ENCODE measurements around the gene KIR2DL1. TPM values are rescaled to one million over a fixed set of nuclear protein-coding genes. Genes with fewer than 3 reads are reported as not detected.
"Not testable (repeated sequence)": the region's sequence is repeated elsewhere in the genome, so short reads cannot be mapped to it uniquely, and the experiment has no call there.

The KIR2DL1 gene
- total RNA-seq, 2 donors from 2014 or later: not detected

GRCh38 chr19:54804571-54804970 is 35.0 kb downstream of the KIR2DL1 start:
- H3K4me3 ChIP-seq (ENCODE audit: low read length): no peak overlapping the region
- peaks cover 78% of the 10 kb centered on the region for H3K9me3 Mint-ChIP-seq
- H3K4me1 Mint-ChIP-seq: no peaks in the 10 kb centered on the region
- no peak overlapping the region for H3K4me3 Mint-ChIP-seq
- H3K9ac ChIP-seq (ENCODE audit: extremely low read depth, low read length, poor library complexity, severe bottlenecking): no peak overlapping the region
- H3K36me3 ChIP-seq (ENCODE audit: control insufficient read depth, insufficient read depth, low read length): no peaks in the 10 kb centered on the region
- H3K4me1 ChIP-seq (ENCODE audit: control insufficient read depth, insufficient read depth, low read length): no peaks in the 10 kb centered on the region
- WGBS, 2 experiments (ENCODE audit: insufficient coverage in 1 of 2, insufficient read length in 1 of 2): 75 to 84% methylated on average over 7 to 10 of the region's 10 CpGs
- DNase-seq: no peak
- H3K36me3 Mint-ChIP-seq (ENCODE audit: low read depth): no peaks in the 10 kb centered on the region
- TF ChIP-seq CTCF (conservative IDR thresholded peaks at IDR 0.05): no peak
- H3K9me3 ChIP-seq (ENCODE audit: control insufficient read depth, low read length): peaks cover 39% of the 10 kb centered on the region
- H3K27ac Mint-ChIP-seq: no peak overlapping the region
- no peak overlapping the region for H3K27ac ChIP-seq (ENCODE audit: low read depth, low read length)
- H3K27me3 ChIP-seq (ENCODE audit: control insufficient read depth, insufficient read depth, low read length, poor library complexity, severe bottlenecking): no peaks in the 10 kb centered on the region
- H3K27me3 Mint-ChIP-seq (ENCODE audit: insufficient read depth): peaks cover 1% of the 10 kb centered on the region

- Histone ChIP-seq H3K4me3 (ENCODE audit: low read length) (no peak overlapping the region), H3K9ac (ENCODE audit: extremely low read depth, low read length, poor library complexity, severe bottlenecking) (no peak overlapping the region), H3K27me3 (ENCODE audit: control insufficient read depth, insufficient read depth, low read length, poor library complexity, severe bottlenecking) (no peaks in the 10 kb centered on the region), H3K9me3 (ENCODE audit: control insufficient read depth, low read length) (peaks cover 46% of the 10 kb centered on the region), H3K36me3 (ENCODE audit: control insufficient read depth, insufficient read depth, low read length) (no peaks in the 10 kb centered on the region), H3K4me1 (ENCODE audit: control insufficient read depth, insufficient read depth, low read length) (no peaks in the 10 kb centered on the region), H3K27ac (ENCODE audit: low read depth, low read length) (no peak overlapping the region)
- no peak for DNase-seq
- Mint-ChIP-seq H3K9me3 (peaks cover 92% of the 10 kb centered on the region), H3K27ac (no peak overlapping the region), H3K27me3 (ENCODE audit: insufficient read depth) (peaks cover 1% of the 10 kb centered on the region), H3K36me3 (ENCODE audit: low read depth) (no peaks in the 10 kb centered on the region), H3K4me1 (no peaks in the 10 kb centered on the region), H3K4me3 (no peak overlapping the region)
- 79 to 82% methylated on average over 6 to 14 of the region's 14 CpGs for WGBS, 2 experiments (ENCODE audit: insufficient coverage in 1 of 2, insufficient read length in 1 of 2)
- TF ChIP-seq CTCF (conservative IDR thresholded peaks at IDR 0.05): no peak
Observed at GRCh38 chr19:54805665-54806515, 36.3 kb downstream of the KIR2DL1 start.

GRCh38 chr19:54806516-54806838 is 36.9 kb downstream of the KIR2DL1 start:
- no peaks in the 10 kb centered on the region for H3K27me3 ChIP-seq (ENCODE audit: control insufficient read depth, insufficient read depth, low read length, poor library complexity, severe bottlenecking)
- Mint-ChIP-seq H3K27ac (no peak overlapping the region), H3K4me1 (no peaks in the 10 kb centered on the region), H3K9me3 (peaks cover 96% of the 10 kb centered on the region), H3K4me3 (no peak overlapping the region), H3K27me3 (ENCODE audit: insufficient read depth) (peaks cover 1% of the 10 kb centered on the region), H3K36me3 (ENCODE audit: low read depth) (no peaks in the 10 kb centered on the region)
- H3K9ac ChIP-seq (ENCODE audit: extremely low read depth, low read length, poor library complexity, severe bottlenecking): no peak overlapping the region
- H3K36me3 ChIP-seq (ENCODE audit: control insufficient read depth, insufficient read depth, low read length): no peaks in the 10 kb centered on the region
- no peak for TF ChIP-seq CTCF (conservative IDR thresholded peaks at IDR 0.05)
- DNase-seq: no peak
- no peak overlapping the region for H3K27ac ChIP-seq (ENCODE audit: low read depth, low read length)
- no peaks in the 10 kb centered on the region for H3K4me1 ChIP-seq (ENCODE audit: control insufficient read depth, insufficient read depth, low read length)
- no peak overlapping the region for H3K4me3 ChIP-seq (ENCODE audit: low read length)
- peaks cover 48% of the 10 kb centered on the region for H3K9me3 ChIP-seq (ENCODE audit: control insufficient read depth, low read length)
- 59 to 75% methylated on average over 2 of the region's 2 CpGs for WGBS, 2 experiments (ENCODE audit: insufficient coverage in 1 of 2, insufficient read length in 1 of 2)

GRCh38 chr19:54814571-54814970 is 45.0 kb downstream of the KIR2DL1 start:
- not testable (repeated sequence) for H3K4me1 Mint-ChIP-seq; H3K27me3 ChIP-seq (ENCODE audit: control insufficient read depth, insufficient read depth, low read length, poor library complexity, severe bottlenecking); H3K27ac Mint-ChIP-seq; H3K36me3 ChIP-seq (ENCODE audit: control insufficient read depth, insufficient read depth, low read length); H3K9ac ChIP-seq (ENCODE audit: extremely low read depth, low read length, poor library complexity, severe bottlenecking); DNase-seq; H3K36me3 Mint-ChIP-seq (ENCODE audit: low read depth); H3K4me3 Mint-ChIP-seq; H3K4me3 ChIP-seq (ENCODE audit: low read length); H3K27me3 Mint-ChIP-seq (ENCODE audit: insufficient read depth); H3K27ac ChIP-seq (ENCODE audit: low read depth, low read length); H3K4me1 ChIP-seq (ENCODE audit: control insufficient read depth, insufficient read depth, low read length)
- H3K9me3 Mint-ChIP-seq: peaks cover 92% of the 10 kb centered on the region
- H3K9me3 ChIP-seq (ENCODE audit: control insufficient read depth, low read length): peaks cover 19% of the 10 kb centered on the region
- 20 to 58% methylated on average over 1 to 2 of the region's 3 CpGs for WGBS, 2 experiments (ENCODE audit: insufficient coverage in 1 of 2, insufficient read length in 1 of 2)

GRCh38 chr19:54816251-54816650 is 46.7 kb downstream of the KIR2DL1 start, which contains the start of gene KIR3DL1:
KIR3DL1 (plus strand) TSS chr19:54816468.
- peaks cover 10% of the 10 kb centered on the region for H3K9me3 ChIP-seq (ENCODE audit: control insufficient read depth, low read length)
- 82 to 92% methylated on average over 7 to 13 of the region's 17 CpGs for WGBS, 2 experiments (ENCODE audit: insufficient coverage in 1 of 2, insufficient read length in 1 of 2)
- H3K36me3 Mint-ChIP-seq (ENCODE audit: low read depth); H3K9ac ChIP-seq (ENCODE audit: extremely low read depth, low read length, poor library complexity, severe bottlenecking); H3K36me3 ChIP-seq (ENCODE audit: control insufficient read depth, insufficient read depth, low read length); H3K4me3 Mint-ChIP-seq; H3K4me1 ChIP-seq (ENCODE audit: control insufficient read depth, insufficient read depth, low read length); DNase-seq; H3K27me3 Mint-ChIP-seq (ENCODE audit: insufficient read depth); H3K27ac Mint-ChIP-seq; H3K27me3 ChIP-seq (ENCODE audit: control insufficient read depth, insufficient read depth, low read length, poor library complexity, severe bottlenecking); H3K4me1 Mint-ChIP-seq; H3K27ac ChIP-seq (ENCODE audit: low read depth, low read length): not testable (repeated sequence)
- H3K9me3 Mint-ChIP-seq: peaks cover 93% of the 10 kb centered on the region
- peak within 1 kb of the TSS; percentile 17 for H3K4me3 ChIP-seq (ENCODE audit: low read length)

All from endodermal cell (in vitro differentiated cells).